ENCODE results near the gene MAP1S. TPM values are rescaled to one million over a fixed set of nuclear protein-coding genes. Genes with fewer than 3 reads are reported as not detected.

Gene MAP1S
- total RNA-seq, 1 donor from 2014 or later: 67.1 TPM

GRCh38 chr19:17727843-17728242, 8.6 kb downstream of the MAP1S start:
- TF ChIP-seq CTCF (IDR thresholded peaks at IDR 0.05): no peak
- no peaks in the 10 kb centered on the region for H3K27me3 ChIP-seq (ENCODE audit: low read depth)
- DNase-seq (no peak), ATAC-seq (no peak)
- intact Hi-C loops (cut with DNase I): no loop called here
- no peak overlapping the region for H3K4me3 ChIP-seq
- H3K36me3 ChIP-seq: peaks cover 96% of the 10 kb centered on the region
- H3K4me1 ChIP-seq: peaks cover 12% of the 10 kb centered on the region
- H3K9me3 ChIP-seq: no peaks in the 10 kb centered on the region
- H3K27ac ChIP-seq: no peak overlapping the region

GRCh38 chr19:17733127-17733526, 13.8 kb downstream of the MAP1S start:
- peaks cover 98% of the 10 kb centered on the region for H3K36me3 ChIP-seq
- H3K4me3 ChIP-seq: no peak overlapping the region
- ATAC-seq (no peak), DNase-seq (no peak)
- intact Hi-C loops (cut with DNase I): no loop called here
- no peaks in the 10 kb centered on the region for H3K27me3 ChIP-seq (ENCODE audit: low read depth)
- H3K4me1 ChIP-seq: peaks cover 11% of the 10 kb centered on the region
- no peaks in the 10 kb centered on the region for H3K9me3 ChIP-seq
- H3K27ac ChIP-seq: no peak overlapping the region
- TF ChIP-seq CTCF (IDR thresholded peaks at IDR 0.05): no peak

- intact Hi-C loops (cut with DNase I): no loop called here
- Histone ChIP-seq H3K36me3 (peaks cover 90% of the 10 kb centered on the region), H3K9me3 (no peaks in the 10 kb centered on the region), H3K27me3 (ENCODE audit: low read depth) (no peaks in the 10 kb centered on the region), H3K4me3 (no peak overlapping the region), H3K4me1 (peaks cover 11% of the 10 kb centered on the region), H3K27ac (no peak overlapping the region)
- DNase-seq (no peak), ATAC-seq (no peak)
- no peak for TF ChIP-seq CTCF (IDR thresholded peaks at IDR 0.05)
These were observed 14.9 kb downstream of the MAP1S start for GRCh38 chr19:17734146-17734545.

GRCh38 chr19:17735410-17735809, 16.1 kb downstream of the MAP1S start:
- H3K36me3 ChIP-seq: peaks cover 77% of the 10 kb centered on the region
- DNase-seq: no peak
- peaks cover 16% of the 10 kb centered on the region for H3K4me1 ChIP-seq
- TF ChIP-seq CTCF (IDR thresholded peaks at IDR 0.05): no peak
- H3K4me3 ChIP-seq: no peak overlapping the region
- intact Hi-C loops (cut with DNase I): no loop called here
- H3K27me3 ChIP-seq (ENCODE audit: low read depth): no peaks in the 10 kb centered on the region
- H3K9me3 ChIP-seq: no peaks in the 10 kb centered on the region
- ATAC-seq: no peak
- no peak overlapping the region for H3K27ac ChIP-seq

- Histone ChIP-seq H3K27me3 (ENCODE audit: low read depth) (no peaks in the 10 kb centered on the region), H3K9me3 (no peaks in the 10 kb centered on the region), H3K4me1 (peaks cover 6% of the 10 kb centered on the region), H3K4me3 (no peak overlapping the region), H3K36me3 (peaks cover 56% of the 10 kb centered on the region), H3K27ac (no peak overlapping the region)
- no peak for DNase-seq
- intact Hi-C loops (cut with DNase I): no loop called here
- no peak for ATAC-seq
- TF ChIP-seq CTCF (IDR thresholded peaks at IDR 0.05): no peak
These were observed 18.4 kb downstream of the MAP1S start for GRCh38 chr19:17737690-17738153.
